GM21515 (cell line): ENCODE results near the gene RPL10.
"Not testable (repeated sequence)": the region's sequence is repeated elsewhere in the genome, so short reads cannot be mapped to it uniquely, and the experiment has no call there.

Source experiments
- ATAC-seq: cut with Tn5 transposase; IDR thresholded peaks from one replicate; pipeline ENCODE4 v1.9.1; 2021; ENCODE audit not compliant: unreplicated experiment

RPL10 gene

DNA sequence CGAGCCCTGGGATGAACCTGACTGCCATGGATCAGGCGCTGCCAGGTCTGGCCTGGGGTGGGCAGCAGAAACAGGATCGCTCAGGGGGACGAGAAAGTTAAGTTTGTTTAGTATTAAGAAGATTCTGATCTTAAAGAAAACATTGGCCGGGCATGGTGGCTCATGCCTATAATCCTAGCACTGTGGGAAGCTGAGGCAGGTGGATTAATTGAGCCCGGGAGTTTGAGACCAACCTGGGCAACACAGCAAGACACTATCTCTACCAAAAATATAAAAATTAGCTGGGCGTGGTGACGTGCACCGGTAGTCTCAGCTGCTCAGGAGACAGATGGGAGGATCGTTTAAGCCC, 23.0 kb upstream of the RPL10 start:
- no peak for ATAC-seq

DNA sequence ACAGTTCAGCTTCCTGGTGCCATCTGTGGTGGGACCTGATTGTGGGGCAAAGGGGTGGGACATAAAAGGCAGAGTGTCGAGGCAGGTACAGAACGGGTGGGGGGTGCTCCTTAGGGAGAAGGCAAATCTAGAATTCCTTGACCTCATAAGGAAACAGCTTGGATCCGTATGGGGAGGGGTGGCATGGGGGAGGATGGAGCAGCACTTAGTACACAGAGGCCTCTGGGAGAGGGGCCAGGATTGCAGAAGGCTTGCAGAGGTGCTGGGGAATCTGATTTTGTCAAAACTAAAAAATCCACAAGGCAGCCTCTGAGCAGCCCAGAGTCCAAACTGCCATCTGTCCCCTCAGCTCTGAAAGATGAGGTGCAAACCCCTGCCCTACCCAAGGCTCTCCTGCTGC, 21.4 kb upstream of the RPL10 start:
- no peak for ATAC-seq

DNA sequence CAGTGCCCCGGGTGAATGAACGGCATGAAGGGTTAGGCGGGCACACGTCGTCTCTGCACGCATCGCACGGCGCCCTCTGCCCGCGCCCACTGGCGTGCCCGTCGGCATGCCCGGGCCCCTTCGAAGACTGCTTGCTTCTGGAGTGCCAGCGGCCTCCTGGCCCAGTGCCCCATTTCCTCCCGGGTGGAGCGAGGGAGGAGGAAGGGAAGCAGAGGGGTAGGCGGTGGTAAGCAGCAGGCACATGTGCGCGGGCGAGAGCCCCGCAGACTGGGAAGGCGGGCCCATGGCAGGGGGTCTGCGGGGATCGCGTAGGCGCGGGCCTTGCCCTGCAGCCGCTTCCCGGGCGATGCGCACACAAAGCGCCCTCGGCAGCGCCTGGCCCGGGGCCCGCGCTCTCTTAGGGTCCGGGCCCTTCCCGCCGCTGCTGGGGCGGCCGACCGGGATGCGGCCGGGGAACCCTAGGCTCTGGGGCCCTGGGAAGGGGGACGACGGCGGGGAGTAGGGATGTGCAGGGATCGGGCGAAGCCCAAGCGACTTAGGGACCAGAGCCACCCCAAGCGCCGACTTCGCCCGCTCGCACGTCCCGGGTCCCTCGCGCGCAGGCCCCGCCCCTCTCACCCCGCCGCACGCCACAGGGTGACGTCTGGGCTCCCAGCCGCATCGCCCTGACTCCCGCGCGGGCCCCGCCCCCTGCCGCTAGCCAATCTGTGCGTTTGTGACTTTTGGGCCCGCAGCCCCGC, 19.9 kb upstream of the RPL10 start:
- no peak for ATAC-seq

DNA sequence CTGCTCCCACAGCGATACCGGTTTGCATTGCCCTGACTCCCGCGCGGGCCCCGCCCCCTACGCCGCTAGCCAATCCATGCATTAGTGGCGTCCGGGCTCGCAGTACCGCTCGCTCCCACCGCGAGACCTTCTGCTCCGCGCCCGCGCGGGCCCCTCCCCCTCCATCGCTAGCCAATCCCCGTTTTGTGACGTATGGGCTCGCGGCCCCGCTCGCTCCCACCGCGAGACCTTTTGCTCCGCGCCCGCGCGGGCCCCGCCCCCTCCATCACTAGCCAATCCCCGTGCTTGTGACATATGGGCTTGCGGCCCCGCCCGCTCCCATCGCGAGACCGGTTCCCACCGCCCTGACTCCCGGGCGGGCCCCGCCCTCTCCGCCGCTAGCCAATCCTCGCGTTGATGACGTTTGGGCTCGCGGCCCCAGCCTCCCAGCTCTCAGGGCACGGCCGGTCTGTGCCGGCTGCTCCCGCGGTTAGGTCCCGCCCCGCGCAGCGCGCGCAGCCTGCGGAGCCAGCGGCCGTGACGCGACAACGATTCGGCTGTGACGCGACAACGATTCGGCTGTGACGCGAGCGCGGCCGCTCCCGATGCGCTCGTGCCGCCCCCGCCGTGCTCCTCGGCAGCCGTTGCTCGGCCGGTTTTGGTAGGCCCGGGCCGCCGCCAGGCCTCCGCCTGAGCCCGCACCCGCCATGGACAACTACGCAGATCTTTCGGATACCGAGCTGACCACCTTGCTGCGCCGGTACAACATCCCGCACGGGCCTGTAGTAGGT, 19.2 kb upstream of the RPL10 start, which contains the start of gene EMD:
Gene EMD, plus strand, starts transcription at position 497 of the 770 bp plus-strand sequence. Its CDS starts 190 bp downstream, at position 687.
- ATAC-seq = peak; percentile 81

DNA sequence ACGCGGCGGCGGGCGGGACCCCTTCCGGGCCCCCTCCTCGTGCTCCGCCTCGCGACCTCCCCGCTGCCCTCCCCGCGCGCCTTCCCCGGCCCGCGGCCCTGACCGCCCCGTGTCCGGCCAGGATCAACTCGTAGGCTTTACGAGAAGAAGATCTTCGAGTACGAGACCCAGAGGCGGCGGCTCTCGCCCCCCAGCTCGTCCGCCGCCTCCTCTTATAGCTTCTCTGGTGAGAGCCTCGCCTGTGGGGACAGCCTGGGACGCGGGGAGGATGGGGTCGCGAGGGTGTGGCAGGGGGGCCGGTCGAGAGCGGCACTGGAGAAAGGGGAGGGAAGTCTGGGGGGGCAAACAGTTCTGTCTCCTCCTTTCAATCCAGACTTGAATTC, 18.6 kb upstream of the RPL10 start:
- no peak for ATAC-seq

DNA sequence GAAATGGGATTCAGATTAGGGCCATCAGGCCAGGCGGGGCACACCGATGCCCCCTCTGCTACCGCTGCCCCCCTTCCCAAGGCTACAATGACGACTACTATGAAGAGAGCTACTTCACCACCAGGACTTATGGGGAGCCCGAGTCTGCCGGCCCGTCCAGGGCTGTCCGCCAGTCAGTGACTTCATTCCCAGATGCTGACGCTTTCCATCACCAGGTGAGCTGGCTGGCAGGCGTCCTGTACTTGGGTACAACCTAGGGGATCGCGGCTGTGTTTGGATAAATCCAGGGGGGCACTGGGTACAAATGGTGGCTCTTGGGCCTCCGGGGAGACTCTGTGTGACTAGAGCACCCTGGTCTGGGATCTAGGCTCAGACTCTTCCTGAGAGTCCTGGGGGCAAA, 18.0 kb upstream of the RPL10 start:
- no peak for ATAC-seq

DNA sequence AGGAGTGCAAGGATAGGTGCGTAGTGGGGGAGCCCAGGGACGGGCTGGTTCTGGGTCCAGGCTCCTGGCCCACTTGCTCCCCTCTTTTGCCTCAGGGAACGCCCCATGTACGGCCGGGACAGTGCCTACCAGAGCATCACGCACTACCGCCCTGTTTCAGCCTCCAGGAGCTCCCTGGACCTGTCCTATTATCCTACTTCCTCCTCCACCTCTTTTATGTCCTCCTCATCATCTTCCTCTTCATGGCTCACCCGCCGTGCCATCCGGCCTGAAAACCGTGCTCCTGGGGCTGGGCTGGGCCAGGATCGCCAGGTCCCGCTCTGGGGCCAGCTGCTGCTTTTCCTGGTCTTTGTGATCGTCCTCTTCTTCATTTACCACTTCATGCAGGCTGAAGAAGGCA, 17.4 kb upstream of the RPL10 start:
- ATAC-seq = no peak

DNA sequence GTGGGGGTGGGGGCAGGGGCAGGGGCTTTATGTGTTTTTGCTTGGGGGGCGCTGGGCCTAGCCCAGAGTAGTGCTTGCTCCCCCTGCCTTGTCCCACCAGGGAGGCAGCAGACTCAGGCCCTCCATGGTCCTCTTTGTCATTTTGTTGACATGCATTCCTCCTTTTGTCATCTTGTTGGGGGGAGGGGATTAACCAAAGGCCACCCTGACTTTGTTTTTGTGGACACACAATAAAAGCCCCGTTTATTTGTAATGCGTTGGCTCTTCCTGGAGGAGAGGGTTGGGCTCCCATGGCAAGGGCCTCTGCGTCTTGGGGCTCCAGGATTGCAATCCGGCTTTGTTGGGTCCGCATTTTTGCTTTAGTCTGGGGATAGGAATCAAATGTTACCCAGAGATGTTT, 16.9 kb upstream of the RPL10 start:
- ATAC-seq = no peak

DNA sequence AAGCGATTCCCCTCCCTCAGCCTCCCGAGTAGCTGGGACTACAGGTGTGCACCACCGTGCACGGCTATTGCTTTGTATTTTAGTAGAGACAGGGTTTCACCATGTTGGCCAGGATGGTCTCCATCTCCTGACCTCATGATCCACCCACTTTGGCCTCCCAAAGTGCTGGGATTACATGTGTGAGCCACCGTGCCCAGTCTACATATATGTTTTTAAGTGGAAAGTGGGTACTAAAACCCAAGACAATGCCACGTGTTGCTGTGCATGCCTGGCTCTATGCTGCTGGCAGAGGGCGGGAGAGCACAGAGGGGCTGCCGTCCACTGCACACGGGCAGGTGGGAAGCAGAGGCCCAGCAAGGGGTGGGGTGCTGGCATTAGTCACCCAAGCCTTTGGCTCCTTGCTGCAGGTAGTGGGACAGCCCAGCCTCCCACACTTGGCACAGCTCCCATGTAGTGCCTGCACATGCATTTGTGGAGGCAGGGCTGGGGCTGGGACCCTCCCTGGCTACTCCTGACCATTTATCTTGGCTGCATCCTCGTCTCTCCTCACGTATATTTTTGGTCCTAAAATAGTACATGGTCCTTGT, 15.6 kb upstream of the RPL10 start:
- ATAC-seq = no peak

DNA sequence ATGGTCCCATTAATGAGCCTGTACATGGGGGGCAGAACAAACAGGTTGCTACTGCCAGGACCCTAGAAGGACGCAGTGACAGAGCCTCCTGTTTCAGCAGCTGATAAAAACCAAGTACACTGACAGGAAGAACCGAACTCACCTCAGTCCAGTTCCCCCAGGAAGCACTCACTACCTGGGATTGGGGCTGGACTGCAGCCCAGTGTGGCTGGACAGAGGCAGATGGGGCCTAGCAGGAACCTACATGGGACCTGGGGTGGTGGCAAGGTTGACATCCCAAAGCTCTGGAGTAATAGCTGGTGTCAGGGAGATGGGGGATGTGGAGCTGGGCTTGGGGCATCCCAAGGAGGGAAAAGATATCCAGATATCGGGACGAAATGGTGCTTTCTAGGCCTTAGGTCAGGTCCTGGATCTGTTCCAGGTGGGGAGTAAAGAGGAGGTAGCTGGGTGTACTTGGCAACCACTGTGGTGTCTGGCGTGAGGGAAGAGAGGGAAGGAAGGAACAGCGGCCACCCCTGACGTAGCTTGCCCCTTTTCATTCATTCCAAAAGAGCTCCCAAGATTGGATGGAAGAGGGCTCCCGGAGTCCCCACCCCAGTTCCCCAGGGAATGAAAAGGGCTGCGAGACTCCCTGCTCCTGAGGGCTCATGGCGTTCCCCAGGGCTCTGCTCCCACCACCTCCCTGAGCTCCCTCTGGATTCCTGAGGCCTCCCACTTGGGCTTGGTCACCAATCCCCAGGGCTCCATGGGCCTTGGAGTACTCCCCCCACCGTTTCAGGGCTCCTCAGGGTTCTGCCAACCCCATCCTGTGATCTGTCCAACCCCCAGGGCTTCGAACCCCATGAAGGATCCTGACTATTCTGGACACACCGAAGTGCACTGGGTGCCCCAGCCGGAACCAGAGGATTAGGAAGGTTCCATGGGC, 14.6 kb upstream of the RPL10 start:
- no peak for ATAC-seq

DNA sequence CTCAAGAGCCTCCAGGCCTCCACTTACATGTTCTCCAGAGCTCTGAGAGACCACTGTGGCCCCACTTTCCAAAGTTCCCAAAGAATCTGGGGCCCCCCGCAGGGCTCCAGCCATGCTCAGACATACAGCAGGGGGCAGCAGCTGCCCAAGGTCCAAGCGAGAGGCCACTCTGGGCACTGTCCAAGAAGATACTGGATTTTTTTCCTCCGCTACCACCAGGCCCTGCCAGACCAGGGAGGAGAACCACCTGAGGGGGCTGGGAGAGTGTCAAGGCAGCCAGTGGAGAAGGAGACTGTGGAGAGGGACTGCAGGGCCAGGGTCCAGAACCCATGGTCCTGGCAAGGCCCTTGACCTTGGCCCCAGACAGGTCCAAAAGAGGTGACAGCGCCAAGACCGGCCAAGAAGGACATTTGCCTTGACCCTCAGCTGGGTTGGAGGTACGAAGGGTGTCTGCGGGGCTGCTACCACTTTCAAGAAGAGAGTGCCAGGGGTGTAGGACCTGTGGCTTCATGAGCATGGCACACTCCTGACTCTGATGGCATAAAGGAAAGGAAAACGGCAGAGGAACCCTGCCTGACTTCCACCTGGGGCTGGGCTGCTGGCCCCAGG, 13.8 kb upstream of the RPL10 start:
- no peak for ATAC-seq

DNA sequence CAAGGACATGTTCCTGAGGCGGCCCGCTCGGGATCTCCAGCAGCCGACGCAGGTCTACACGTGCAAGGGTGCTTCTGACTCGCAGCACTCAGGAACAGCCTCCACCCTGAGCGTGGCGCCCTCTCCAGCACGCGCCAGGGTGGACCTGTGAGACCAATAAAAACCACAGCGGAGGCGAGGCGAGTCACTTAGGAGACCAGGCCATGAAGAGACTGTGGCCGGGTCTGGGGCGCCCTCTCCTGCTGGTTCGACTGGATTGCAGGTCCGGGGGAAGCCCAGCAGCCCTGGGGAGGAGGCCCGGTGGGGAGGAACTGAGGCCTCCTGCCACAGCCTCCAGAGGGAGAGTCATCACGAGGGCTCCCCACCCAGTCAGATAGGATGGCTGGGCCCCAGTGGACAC, 10.1 kb upstream of the RPL10 start:
- ATAC-seq = peak; percentile 30

DNA sequence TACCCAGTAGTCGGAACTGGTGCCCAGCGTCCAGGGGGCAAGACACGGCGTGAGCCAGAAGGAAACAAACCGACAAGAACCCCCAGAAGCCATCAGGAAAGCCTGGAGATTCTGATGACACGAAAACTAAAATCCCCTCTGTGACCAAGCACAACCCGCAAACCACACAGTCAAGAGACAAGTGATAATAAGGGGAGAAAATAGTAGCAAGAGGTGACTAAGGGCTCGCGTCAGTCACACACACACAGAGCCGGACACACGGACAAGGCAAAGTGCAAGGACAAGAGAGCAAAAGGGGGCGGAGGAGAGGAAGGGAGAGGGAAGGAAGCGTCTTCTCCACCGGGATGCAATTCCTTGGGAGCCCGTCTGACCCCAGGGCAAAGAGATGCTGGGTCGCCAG, 9.5 kb upstream of the RPL10 start:
- not testable (repeated sequence) for ATAC-seq

DNA sequence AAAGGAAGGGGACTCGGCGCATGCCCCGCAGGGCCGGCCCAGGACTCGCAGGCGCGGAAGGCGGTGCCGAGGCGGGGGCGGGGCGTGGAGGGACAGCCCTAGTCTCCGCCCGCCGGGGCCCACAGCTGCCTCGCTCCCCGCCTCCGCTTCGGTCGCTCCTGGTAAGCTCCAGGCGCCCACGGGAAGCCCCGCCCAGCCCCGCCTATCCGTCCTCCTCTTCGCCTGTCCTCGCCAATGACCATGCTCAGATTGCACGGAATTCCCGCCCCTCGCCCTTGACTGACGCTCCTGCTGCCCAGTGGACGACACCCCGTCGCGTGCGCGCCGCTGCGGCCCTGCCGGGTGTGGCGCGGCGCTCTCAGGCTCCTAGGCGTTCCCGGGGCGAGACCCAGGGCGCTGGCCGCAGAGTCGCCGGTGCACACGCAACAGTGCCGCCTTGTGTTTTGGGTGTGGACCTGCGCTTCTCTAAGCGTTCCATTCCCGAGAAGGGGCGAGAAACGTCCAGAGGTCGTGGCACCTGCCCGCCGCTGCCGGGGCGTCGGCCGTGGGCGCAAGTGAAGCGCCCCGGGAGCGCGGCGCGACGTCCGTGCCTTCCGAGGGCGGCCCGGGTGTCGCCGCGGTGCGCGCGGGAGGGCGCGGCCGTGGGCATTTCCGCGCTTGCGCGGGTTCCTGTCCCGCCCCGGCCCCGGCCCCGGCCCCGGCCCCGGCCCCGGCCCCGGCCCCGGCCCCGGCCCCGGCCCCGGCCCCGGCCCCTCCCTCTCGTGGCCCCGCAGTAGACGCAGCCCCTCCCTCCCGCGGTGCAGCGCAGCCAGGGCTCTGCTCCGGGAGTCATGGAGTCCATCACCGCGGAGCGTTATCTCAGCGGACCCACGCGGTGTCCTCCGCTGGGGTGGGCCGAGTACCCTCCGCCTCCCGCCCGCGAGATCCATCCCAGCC, 8.1 kb upstream of the RPL10 start:
- peak; percentile 62 for ATAC-seq

DNA sequence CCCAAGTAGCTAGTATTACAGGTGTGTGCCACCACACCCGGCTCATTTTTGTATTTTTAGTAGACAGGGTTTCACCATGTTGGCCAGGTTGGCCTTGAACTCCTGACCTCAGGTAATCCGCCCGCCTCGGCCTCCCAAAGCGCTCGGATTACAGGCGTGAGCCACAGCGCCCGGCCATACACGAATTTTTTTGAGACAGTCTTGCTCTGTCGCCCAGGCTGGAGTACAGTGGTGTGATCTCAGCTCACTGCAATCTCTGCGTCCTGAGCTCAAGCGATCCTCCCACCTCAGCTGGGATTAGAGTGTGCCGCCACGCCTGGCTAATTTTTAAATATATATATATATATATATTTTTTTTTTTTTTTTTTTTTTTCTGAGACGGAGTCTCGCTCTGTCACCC, 1.8 kb upstream of the RPL10 start:
- not testable (repeated sequence) for ATAC-seq

DNA sequence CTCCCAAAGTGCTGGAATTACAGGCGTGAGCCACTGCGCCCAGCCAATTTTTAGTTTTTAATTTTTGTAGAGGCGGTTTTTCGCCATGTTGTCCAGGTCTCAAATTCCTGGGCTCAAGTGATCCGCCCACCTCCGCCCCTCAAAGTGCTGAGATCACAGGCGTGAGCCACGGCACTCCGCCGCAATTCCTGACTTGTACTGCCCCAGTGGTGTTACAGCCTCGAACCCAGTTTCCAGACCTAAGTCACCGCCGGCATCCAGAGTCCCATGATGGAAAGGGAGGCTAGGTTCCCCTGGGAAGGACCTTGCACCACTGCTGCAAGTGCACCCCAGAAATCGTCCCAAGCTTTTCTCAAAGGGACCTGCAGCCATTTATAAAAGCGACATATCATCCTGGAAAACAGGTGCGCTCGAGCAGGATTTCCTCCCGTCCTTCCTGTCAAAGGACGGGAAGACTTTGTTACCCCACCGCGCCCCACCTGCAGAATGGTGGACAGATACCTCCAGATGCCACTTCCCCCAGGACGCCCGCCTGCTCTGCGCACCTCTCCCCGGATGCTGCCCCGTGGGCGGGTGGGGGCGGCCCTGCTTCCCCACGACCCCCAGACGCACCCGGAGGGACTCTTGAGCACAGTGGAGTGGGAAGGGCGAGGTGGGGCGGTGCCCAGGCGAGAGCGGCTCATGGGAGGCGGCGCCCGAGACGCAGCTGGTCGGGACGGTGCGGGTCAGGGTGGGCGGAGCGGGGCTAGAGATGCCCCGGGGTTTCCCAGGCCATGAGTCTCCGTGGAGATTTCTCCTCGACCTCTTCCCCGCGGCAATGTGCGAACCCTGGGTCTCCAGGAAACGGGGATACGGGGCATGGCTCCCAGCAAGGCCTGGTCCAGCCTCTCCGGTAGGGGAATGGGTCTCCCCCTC, 947 bp upstream of the RPL10 start:
- peak; percentile 51 for ATAC-seq

DNA sequence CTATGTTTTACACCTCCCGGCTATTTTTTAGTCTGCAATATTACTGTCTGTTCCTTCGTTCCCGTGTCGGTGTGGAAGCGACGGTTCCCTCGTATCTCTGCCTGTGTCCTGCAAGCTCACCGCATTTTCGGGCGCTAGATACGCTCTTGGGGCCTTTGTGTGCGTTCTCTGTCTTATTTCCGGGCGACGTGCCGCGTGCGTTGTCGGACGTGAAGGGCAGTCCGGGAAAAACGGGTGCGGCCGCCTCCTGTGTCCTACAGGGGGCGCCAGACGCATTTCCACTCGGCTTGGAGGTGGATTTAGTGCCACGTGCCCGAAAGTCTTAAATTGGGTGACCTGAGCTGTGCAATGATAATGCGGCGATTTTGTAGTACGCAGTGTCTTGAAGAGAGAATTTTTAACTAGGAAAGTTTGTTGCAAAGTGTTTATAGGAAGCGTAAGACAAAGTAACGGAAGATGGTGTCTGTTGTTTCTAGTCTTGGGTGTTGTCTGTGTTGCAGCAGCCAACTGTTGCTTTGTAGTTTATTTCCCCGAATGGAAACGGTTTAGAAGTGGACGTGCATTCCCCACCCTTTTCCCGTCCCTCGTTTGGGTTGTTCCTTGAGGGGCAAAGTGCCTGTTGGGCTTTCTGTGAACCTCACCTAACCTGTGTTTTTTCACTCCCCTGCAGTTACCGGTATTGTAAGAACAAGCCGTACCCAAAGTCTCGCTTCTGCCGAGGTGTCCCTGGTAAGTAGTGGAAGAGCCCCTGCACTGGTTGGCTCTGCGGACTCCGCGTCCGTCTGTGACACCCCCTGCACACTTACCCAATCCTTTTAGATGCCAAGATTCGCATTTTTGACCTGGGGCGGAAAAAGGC, 720 bp downstream of the RPL10 start:
- ATAC-seq = no peak
